Hair follicular keratinocyte (primary cell): ENCODE data around the gene RABEP1. TPM values are rescaled to one million over a fixed set of nuclear protein-coding genes. Genes with fewer than 3 reads are reported as not detected.

Experiments used
- total RNA-seq: library from RNA; depleted of rRNA; stranded (reverse); fragments of >200 nt; gene quantifications from 2 replicates; pipeline ENCODE4 v1.2.3, GENCODE V29; 2015

Gene RABEP1
- total RNA-seq: 19.8 and 28.0 TPM in 2 replicates

GRCh38 chr17:5281814-5282641, at the start of gene RABEP1:
Gene RABEP1 (plus strand): TSS chr17:5282284. CDS start chr17:5282487, 203 bp downstream.

GRCh38 chr17:5234645-5235576, 47.2 kb upstream of the RABEP1 start, which contains the start of gene SCIMP:
Gene SCIMP (minus strand): TSS chr17:5234860. CDS start chr17:5234755, 105 bp downstream.

GRCh38 chr17:5419356-5419958, 137.4 kb downstream of the RABEP1 start, which contains the start of gene NUP88:
Gene NUP88 (minus strand): TSS chr17:5419662. CDS start chr17:5419650, 12 bp downstream.

GRCh38 chr17:5419959-5420653, 138.0 kb downstream of the RABEP1 start, which contains the start of gene RPAIN:
Gene RPAIN (plus strand): TSS chr17:5420182. CDS start chr17:5420211, 29 bp downstream.

Other genes starting within 250 kb of the RABEP1 start
- gene SLC52A1, start 246.9 kb upstream of the RABEP1 start, total RNA-seq: 0.08 and 0.62 TPM in 2 replicates
- gene ZFP3, start 203.8 kb upstream of the RABEP1 start, total RNA-seq: 0.30 and 0.94 TPM in 2 replicates
- gene ZNF232, start 170.4 kb upstream of the RABEP1 start, total RNA-seq: 5.8 and 5.9 TPM in 2 replicates
- under 0.01 TPM in 1 of 2 replicates, not detected in the other for gene USP6, start 166.3 kb upstream of the RABEP1 start, total RNA-seq
- 0.87 and 2.1 TPM in 2 replicates for gene ZNF594, start 90.4 kb upstream of the RABEP1 start, total RNA-seq
- not detected in 2 replicates for gene SCIMP, start 47.4 kb upstream of the RABEP1 start, total RNA-seq
- gene NUP88, start 137.4 kb downstream of the RABEP1 start, total RNA-seq: 68.5 and 96.7 TPM in 2 replicates
- gene RPAIN, start 137.9 kb downstream of the RABEP1 start, total RNA-seq: 25.1 and 31.0 TPM in 2 replicates
- 315 and 586 TPM in 2 replicates for gene C1QBP, start 156.9 kb downstream of the RABEP1 start, total RNA-seq
- gene DHX33, start 186.7 kb downstream of the RABEP1 start, total RNA-seq: 6.1 and 10.8 TPM in 2 replicates
- 34.9 and 63.6 TPM in 2 replicates for gene DERL2, start 203.9 kb downstream of the RABEP1 start, total RNA-seq
- gene MIS12, start 204.3 kb downstream of the RABEP1 start, total RNA-seq: 16.5 and 21.1 TPM in 2 replicates